NCI-H2107 treated with DMSO at 0.1 percent for 48 hours (cell line): ENCODE results near the gene FBXO17.

Experiments used
- DNase-seq: peaks from one replicate; lab custom pipeline; 2025; ENCODE audit not compliant: unreplicated experiment; lab: John Stamatoyannopoulos, UW

The FBXO17 gene

DNA sequence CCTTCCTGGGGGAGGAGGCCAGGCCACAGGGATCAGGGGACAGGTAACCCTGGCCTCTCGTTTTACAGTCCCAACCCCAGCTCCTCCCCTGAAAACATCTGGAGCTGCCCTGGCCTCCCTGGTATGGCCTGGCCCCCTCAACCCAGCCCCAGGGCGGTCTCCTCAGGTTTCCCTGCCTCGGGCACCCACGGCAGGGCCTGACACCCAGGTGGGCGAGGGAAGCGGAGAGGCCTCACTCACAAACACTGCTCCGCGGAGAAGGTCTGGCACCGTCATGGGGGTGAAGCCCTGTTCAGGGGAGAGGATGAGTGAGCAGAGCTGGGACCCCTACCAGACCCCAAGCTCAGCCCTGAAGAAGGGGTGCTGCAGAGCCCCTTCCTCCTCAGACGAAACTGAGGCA lies 57.0 kb downstream of the FBXO17 start:
- DNase-seq = no peak

DNA sequence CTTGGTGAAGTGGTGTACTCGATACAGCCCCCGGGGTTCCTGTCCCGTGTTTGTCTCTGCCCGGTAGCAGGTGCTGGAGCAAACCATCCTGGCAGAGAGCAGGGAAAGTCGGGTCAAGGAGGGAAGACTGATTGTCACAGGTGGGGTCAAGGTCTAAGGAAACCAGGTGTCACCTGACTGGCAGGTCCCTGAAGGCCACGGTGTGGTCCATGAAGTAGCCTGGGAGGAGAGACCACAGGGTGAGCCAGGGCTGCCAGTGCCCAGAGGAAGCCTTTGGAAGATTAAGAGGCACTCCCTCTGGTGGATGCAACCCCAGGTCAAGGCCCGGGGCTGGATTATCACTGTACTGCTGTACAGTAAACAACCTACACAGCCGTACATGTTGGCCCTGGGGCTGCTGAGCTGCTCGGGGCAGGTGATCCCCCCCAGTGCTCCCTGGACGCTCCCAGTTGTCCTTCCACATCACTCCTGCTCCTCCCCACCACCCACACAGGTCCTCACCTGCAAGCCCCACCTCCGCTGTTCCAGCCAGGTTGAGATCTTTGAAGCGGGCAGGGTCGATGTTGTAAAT lies 57.5 kb downstream of the FBXO17 start:
- DNase-seq = no peak

DNA sequence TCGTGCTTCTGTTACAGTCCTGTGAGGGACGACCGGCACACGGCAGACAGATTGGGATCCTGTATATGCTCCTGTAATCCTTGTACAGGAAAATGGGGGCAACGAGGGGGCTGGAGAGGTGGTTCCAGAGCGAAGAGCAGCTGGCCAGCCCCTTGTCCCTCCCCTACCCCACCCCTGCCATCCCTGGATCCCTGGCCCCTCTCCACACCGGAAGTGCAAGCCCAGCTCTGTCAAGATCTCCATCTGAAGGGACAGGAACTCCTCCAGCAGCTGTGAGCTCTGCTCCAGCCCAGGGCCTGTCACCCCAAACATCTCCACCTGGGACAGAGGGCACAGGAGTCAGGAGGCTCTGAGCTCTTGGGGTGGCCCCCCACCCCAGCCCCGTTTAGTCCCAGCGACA lies 58.0 kb downstream of the FBXO17 start:
- DNase-seq = no peak

DNA sequence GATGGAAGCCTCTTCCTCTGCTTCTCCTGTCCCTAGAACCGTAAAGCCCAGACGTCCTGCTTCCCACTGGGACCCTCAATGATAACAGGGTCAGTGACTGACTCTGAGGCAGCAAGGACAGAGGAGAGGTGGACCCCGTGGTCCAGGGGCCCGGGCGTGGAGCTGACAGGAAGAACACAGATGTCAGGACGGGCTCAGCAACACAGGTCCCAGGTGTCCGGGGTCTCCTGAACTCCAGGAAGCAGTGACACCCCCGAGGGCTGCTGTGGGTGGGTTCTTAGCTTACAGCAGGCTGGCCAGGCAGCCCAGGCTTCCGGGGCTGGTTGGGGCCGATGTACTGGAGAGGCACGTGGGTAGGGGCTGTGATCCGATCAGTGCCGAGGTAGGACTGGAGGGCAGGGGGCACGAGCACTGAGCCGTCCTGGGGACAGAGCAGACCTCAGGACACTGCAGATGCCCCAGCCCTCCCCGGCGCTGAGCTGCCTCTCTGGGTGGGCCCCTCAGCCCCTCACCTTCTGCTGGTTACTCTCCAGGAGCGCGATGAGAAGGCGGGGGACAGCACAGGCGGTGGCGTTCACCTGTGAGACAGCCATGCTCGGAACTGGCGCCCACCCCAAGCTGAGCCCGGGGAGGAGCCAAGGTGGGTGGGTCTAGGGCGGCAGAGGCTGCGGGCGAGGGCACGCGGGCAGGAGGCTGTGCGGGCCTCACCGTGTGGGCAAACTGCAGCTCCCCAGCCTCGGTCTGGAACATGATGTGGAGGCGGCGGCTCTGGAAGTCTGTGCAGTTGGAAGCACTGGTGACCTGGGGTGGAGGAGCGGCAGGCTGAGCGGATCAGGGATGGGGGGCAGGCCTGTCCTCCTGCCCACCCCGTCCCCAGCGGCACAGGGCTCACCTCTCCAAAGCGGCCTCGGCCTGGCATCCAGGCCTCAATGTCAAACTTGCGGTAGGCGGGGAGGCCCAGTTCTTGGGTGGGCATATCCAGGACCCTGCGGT lies 59.9 kb downstream of the FBXO17 start:
- no peak for DNase-seq

DNA sequence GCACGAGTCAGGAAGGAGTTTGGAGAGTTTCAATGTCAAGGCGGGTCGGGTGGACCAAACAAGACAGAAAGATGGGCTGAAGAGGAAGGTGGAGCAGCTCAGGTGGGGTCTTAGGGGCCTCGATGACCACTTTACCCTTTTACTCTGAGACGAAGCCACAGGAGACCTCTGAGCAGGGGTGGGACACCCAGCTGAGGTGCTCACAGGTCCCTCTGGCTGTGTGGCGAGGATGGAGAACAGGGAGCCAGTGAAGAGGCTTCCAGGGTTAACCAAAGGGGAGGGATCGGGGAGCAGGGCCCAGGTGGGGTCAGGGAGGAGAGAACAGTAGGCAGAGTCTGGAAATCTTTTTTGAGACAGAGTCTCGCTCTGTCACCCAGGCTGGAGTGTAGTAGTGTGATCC lies 61.6 kb downstream of the FBXO17 start:
- no peak for DNase-seq

DNA sequence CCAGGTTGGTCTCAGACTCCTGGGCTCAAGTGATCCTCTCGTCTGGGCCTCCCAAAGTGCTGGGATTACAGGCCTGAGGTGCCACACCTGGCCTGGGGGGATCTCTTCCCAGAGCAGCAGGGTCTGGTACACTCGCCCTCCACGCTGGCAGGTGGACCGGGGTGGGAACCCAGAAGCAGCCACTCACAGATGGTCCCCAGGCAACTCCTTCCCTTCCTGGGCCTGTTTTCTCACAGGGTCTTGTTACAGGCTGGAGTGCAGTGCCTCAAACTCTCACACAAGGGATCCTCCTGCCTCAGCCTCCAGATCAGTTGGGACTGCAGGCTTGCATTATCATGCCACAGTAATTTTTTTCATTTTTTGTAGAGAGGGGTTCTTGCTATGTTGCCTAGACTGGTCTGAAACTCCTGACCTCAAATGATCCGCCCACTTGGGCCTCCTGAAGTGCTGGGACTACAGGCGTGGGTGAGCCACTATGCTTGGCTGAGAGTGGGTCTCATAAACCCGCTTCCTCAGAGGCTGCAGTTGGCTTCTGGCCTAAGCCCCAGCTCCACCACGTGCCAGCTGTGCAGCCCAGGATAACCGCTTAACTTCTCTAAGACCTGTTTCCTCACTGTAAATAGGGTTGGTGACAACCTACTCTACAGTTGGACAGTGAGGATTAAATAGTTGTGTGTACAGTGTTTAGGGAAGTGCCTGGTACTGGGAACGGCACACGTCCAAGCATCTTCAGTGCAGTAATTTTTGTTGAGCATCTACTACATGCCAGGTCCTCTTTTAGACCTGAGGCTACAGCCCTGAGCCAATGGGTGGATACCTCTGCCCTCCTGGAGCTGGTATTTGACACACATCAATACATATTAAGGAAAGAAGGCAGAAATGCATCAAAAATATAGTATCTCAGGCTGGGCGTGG lies 62.7 kb downstream of the FBXO17 start:
- DNase-seq = no peak

DNA sequence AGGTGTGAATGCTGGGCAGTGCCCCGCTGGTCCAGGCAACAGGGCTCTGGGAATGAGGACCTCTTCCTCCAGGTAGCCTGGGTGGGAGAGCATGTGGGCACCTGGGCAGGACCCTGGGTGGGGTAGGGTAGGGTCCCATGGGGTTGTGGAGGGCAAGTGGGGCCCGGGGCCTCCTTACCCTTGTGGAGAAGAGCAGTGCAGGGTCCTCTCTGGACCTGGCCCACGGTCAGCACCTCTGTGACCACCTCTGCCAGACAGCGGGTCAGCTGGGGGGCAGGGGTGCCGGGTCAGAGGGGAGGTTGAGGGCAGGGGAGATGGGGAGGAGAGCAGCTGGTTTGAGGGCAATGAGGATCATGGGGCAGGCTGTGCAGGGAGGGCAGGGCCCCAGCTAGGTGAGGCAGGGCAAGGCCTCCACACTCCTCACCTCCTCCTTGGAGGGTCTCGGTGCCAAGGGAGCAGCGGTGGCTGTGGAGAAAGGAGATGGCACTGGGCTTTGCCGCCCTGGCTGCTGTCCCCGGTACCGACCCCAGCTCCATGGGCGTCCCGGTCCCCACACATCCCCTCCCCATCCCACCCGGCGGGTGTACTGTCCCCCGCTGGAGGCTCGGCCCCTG lies 64.0 kb downstream of the FBXO17 start:
- no peak for DNase-seq

DNA sequence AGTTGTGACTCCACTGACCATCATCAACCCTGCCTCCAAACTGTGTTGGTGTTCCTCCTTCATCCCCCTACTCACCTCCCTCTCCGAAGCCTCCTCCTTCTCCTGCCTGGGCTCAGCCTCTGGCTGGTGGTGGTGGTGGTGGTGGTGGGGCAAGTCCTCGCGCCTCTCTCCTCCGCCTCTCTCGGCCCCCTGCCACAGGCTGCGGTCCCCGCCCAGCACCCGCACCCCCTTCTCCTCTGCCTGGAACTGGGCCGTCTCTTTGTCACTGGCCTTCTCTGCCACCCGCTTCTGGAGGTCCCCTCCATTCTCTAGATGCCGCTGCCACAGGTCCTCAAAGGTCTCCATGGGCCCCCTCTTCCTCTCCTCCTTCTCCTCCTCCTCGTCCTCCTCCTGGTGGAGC lies 65.1 kb downstream of the FBXO17 start:
- no peak for DNase-seq

DNA sequence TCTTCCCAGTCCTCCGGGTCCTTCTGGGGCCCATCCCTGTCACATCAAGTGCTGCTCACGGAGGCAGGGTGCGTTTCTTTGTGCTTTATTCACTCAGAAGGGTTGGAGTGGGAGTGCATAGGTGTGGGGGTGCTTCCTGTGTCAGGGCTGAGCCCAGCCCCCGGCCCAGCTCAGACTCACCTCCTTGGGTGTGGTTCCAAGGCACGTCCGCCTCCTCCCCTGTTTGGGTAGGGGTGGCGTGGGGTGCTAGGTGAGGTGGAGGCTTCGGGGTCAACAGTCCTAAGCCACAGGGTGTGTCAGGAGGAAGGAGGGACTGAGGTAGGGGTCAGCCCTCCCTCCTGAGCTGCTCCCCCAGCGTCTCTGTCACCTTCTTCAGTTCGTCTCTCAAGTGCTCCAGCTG lies 66.6 kb downstream of the FBXO17 start:
- no peak for DNase-seq

DNA sequence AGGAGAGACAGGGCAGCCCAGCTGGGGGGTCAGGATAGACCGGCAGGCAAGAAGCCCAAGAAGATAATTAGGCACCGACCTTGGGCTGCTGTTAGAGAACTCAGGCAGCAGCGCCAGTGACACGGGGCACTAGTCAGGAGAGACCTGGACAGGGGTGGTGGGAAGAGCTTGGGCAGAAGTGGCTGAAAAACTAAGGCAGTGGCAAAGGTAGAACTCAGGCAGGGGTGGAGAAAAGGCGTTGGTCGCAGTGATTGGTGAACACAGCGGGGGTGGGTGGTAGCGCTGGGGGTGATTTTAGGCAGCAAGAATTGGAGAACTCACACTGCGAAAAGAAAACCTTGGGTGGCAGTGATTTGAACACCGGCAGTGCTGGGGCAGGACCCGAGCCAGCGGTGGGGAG lies 67.9 kb downstream of the FBXO17 start:
- no peak for DNase-seq

DNA sequence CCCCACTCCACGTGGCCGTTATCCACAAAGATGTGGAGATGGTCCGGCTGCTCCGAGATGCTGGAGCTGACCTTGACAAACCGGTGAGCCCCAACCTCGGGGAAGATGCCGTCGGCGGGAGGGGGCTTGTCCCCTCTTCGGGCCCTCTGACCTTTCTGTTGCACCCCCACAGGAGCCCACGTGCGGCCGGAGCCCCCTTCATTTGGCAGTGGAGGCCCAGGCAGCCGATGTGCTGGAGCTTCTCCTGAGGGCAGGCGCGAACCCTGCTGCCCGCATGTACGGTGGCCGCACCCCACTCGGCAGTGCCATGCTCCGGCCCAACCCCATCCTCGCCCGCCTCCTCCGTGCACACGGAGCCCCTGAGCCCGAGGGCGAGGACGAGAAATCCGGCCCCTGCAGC lies 68.3 kb downstream of the FBXO17 start:
- no peak for DNase-seq

DNA sequence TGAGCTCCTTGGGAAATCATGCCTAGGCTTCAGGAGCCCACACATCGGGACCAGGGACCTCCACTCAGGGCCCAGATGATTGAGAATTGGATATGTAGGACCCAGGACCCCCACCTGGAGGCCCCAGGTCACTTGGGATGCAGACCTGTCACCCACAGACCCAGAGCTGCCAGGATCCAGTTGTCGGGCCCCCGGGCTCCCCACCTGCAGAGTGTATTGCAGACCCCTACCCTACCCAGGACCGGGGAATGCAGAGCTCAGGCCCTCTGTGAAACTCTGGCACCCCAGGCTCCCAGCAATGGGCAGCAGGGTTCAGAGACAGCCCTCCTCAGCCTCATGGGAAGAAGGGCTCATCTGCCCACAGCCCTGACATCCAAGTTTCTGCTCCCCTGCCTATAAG lies 69.9 kb downstream of the FBXO17 start:
- DNase-seq = no peak

DNA sequence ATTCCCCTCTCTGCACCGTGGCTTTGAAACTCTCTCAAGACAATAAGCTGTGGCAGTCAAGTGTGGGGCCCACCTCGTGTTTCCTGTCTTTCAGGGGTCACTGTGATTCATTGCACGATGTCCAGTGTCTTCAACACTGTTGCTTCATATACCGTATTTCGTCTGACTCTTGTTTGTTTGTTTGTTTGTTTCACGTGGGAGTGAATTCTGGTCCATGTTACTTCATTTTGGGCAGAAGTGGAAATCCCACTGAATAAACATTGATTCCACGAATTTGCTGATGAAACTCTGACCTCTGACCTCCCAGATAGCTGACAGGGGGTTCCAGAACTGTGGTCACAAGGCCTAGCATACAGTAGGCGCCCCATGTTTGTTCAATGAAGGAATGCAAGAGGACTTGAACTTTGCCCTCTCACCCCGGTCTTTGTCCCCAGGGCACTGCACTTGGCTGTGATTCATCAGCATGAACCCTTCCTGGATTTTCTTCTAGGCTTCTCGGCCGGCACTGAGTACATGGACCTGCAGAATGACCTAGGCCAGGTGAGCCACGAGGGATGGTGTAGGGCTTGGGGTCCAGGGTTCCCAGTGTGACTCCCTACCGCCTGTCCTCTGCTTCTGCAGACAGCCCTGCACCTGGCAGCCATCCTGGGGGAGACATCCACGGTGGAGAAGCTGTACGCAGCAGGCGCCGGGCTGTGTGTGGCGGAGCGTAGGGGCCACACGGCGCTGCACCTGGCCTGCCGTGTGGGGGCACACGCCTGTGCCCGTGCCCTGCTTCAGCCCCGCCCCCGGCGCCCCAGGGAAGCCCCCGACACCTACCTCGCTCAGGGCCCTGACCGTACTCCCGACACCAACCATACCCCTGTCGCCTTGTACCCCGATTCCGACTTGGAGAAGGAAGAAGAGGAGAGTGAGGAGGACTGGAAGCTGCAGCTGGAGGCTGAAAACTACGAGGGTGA lies 70.7 kb downstream of the FBXO17 start:
- no peak for DNase-seq

DNA sequence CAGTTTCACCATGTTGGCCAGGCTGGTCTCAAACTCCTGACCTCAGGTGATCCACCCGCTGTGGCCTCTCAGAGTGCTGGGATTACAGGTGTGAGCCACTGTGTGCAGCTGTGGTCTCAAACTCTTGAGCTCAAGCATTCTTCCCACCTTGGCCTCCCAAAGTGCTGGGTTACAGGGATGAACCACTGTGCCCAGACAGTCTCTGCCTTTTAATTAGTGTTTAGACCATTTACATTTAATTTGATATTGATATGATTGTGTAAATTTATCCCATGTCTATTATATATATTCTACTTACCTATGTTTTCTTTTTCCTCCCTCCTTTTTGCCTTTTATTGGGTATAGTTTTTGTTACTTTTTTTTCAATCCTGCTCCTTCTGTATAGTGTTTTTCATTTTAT lies 73.9 kb downstream of the FBXO17 start:
- DNase-seq = no peak

DNA sequence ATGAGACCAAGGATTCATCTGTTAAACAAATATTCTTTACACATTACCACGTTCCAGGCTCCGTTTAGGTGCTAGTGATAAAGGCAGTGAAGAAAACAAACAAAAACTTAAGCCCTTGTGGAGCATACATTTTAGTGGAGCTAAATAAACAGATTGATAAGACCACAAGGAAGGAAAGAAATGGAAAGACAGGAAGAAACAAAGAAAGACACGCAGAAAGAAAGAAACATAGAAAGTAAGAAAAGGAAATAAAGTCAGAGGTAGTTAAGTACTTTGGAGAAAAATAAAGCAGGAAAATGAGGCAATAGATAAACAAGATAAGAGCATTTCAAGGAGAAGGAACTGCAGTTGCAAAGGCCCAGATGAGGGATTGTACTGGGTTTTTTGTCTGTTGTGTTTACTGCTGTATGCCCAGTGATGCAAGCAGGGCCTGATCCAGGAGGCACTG lies 74.8 kb downstream of the FBXO17 start:
- no peak for DNase-seq

DNA sequence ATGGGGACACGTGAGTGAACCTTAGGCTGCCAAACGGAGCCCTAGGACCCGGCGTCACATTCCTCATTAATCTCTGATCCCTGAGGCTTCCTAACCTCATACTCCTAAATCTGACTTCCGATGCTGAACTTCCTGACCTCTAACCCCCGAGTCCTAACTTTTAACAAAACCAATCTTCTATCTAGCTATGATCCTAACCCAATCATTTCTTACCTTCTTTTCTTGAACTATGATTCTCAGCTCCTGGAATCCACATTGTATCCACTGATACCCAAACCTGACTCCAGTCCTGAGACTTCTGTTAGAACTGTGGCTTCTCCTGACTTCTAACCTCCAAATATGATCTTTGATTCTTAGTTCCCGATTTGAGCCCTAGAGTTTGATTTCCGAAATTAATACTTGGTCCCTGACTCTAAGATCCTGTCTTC lies 75.3 kb downstream of the FBXO17 start:
- no peak for DNase-seq

DNA sequence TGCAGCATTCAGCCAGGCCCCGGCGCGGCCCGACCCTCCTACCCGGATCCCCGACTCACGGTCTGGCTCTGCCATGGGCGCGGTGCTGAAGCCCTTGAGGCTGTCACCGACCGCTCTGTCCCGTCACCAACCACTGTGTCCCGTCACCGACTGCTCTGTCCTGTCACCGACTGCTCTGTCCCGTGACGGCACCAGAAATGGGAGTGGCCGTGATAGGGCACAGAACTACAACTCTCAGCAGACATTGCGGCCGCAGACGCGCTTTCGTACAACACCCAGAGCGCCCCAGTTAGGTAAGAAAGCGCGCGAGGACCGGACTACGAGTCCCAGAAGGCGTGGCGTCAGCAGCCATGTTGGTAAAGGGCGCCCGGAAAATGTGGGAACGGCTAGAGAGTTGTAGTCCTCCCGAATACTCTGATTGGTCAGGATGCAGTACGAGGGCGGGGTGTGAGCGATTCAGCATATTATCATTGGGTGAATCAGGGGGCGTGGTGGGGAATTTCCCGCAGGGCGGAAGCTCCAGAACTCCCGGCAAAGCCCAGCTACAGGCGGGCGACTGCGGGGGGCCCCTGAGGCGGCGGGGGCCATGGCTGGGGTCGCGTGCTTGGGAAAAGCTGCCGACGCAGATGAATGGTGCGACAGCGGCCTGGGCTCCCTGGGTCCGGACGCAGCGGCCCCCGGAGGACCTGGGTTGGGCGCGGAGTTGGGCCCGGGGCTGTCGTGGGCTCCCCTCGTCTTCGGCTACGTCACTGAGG lies 75.9 kb downstream of the FBXO17 start, which contains the start of the genes NFKBIB and SIRT2:
NFKBIB (plus strand) TSS at position 523 of the 755 bp plus-strand sequence; CDS start at position 587, 64 bp downstream.
SIRT2 (minus strand) TSS at position 172 of the 755 bp plus-strand sequence; CDS start at position 75, 97 bp downstream.
- DNase-seq = peak; percentile 99

DNA sequence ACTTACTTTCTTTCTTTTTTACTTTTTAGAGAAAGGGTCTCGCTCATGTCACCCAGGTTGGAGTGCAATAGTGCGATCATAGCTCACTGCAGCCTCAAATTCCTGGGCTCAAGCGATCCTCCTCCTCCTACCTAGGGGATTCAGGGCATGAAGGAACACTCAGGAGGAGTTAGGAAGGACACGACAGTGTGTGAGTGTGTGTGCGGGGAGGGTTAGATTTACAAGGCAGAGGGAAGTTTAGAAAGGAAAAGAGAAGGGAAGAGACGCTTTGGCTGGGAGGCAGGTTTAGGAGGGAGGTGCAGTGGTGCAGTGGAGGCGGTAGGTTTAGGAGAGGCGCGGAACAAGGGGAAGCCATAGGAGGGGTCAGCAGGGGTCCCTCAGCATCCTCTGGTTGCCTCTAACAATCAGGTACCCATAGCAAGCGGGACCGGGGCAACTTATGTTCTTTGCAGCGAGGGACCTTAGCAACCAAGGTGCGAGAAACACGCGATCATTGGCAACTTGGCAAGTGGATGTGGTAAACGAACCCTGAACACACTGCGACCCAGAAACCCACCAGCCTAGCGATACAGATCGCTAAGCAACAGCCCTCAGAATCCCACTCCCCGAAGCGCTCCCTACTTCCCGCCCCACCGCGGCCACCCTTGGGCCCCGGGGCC lies 76.6 kb downstream of the FBXO17 start:
- no peak for DNase-seq
